PC-9 (cell line): Measurements from ENCODE around the gene HARS1. TPM values are rescaled to one million over a fixed set of nuclear protein-coding genes. Genes with fewer than 3 reads are reported as not detected.
A peak's percentile ranks its signal among the peaks of the same experiment; 100 is the strongest.
"Not testable (repeated sequence)": the region's sequence is repeated elsewhere in the genome, so short reads cannot be mapped to it uniquely, and the experiment has no call there.

Experiments
- BruUV-seq: library from RNA; stranded (reverse); fragments of 400-500 nt; replicated peaks from 2 replicates; lab custom pipeline; 2021; lab: Mats Ljungman, UMichigan
- CTCF ChIA-PET: fragments of 300-600 bp; sonication (Branson Sonifier 250); formaldehyde crosslinking; loops from one replicate; lab custom pipeline; 2022; ENCODE audit warnings: antibody characterized with exemption; lab: Charles Lee
- POLR2A ChIA-PET: fragments of 300-600 bp; sonication (Branson Sonifier 250); formaldehyde crosslinking; loops from one replicate; lab custom pipeline; 2022; ENCODE audit warnings: antibody characterized with exemption; ENCODE audit not compliant: unreplicated experiment; lab: Charles Lee
- DNase-seq, 2 experiments: peaks; one replicate each; pipeline versions ENCODE4 v3.0.0 to v3.0.0-alpha.2; 2015 to 2022; ENCODE audit warnings: mixed read lengths in 1 of 2
- H2AFZ ChIP-seq: fragments of 200-600 bp; sonication (generic); 2 replicates; pipeline ENCODE4 v1.8.1; 2017; ENCODE audit warnings: antibody characterized with exemption
- H3F3A ChIP-seq: fragments of 200-600 bp; sonication (generic); 2 replicates; pipeline ENCODE4 v1.8.1; 2017; ENCODE audit warnings: antibody characterized with exemption, mild to moderate bottlenecking, low read depth; ENCODE audit not compliant: insufficient read depth
- H3K27ac ChIP-seq: fragments of 200-600 bp; sonication (generic); 2 replicates; pipeline ENCODE4 v1.6.1; 2016; ENCODE audit warnings: mixed run types
- H3K27me3 ChIP-seq: fragments of 200-600 bp; sonication (generic); 2 replicates; pipeline ENCODE4 v1.6.1; 2016; ENCODE audit warnings: low read depth, mixed run types; ENCODE audit not compliant: insufficient read depth
- H3K36me3 ChIP-seq: fragments of 200-600 bp; sonication (generic); 2 replicates; pipeline ENCODE4 v1.6.1; 2016; ENCODE audit warnings: low read depth, mixed run types
- H3K4me1 ChIP-seq: fragments of 200-600 bp; sonication (generic); replicated peaks from 2 replicates; pipeline ENCODE4 v1.6.1; 2016; ENCODE audit warnings: mixed run types; ENCODE audit not compliant: insufficient read depth
- H3K4me2 ChIP-seq: fragments of 200-600 bp; sonication (generic); 2 replicates; pipeline ENCODE4 v1.6.1; 2017; ENCODE audit warnings: mixed run types
- H3K4me3 ChIP-seq: fragments of 200-600 bp; sonication (generic); 2 replicates; pipeline ENCODE4 v1.6.1; 2016; ENCODE audit warnings: mixed run types
- H3K79me2 ChIP-seq: fragments of 200-600 bp; sonication (generic); 2 replicates; pipeline ENCODE4 v1.6.1; 2017; ENCODE audit warnings: low read depth, mixed run types
- H3K9me2 ChIP-seq: fragments of 200-600 bp; sonication (generic); 2 replicates; pipeline ENCODE4 v1.8.1; 2017; ENCODE audit warnings: mild to moderate bottlenecking; ENCODE audit not compliant: insufficient read depth
- H3K9me3 ChIP-seq: fragments of 200-600 bp; sonication (generic); 2 replicates; pipeline ENCODE4 v1.8.1; 2016; ENCODE audit warnings: low read depth; ENCODE audit not compliant: insufficient read depth
- H4K20me1 ChIP-seq: fragments of 200-600 bp; sonication (generic); 2 replicates; pipeline ENCODE4 v1.8.1; 2017; ENCODE audit not compliant: insufficient read depth
- CTCF ChIP-seq: fragments of 200-600 bp; sonication (generic); conservative IDR thresholded peaks from 2 replicates; pipeline ENCODE4 v1.6.1; 2017; ENCODE audit warnings: mixed run types, antibody characterized with exemption, mild to moderate bottlenecking, moderate library complexity
- EZH2 ChIP-seq: fragments of 200-600 bp; sonication (generic); IDR thresholded peaks from 2 replicates; pipeline ENCODE4 v1.8.0; 2017; ENCODE audit warnings: antibody characterized with exemption, low read depth
- intact Hi-C: fragments of 100-400 bp; cut with micrococcal nuclease; formaldehyde crosslinking; loops from one replicate; pipeline ENCODE4 v1.10.0; 2022; ENCODE audit not compliant: unreplicated experiment
- total RNA-seq: library from RNA; stranded (reverse); gene quantifications from 2 replicates; pipeline ENCODE4 v1.2.3, GENCODE V29; 2021

Gene HARS1
- total RNA-seq, 1 experiment from 2014 or later: 64.3 TPM

GRCh38 chr5:140718266-140718592 lies 27.1 kb upstream of the HARS1 start:
- H3K4me1 ChIP-seq: 0 out of 2 replicates have a peak, but pooled peaks cover 5% of the 10 kb centered on the region
- ChIA-PET POLR2A (interaction anchor here (0.5 to 1.0 kb wide), 7 partner anchors 8 to 607 kb away, joined by 3 to 18 read pairs (median 3); partner anchors contain the start of genes IK, WDR55 and ZMAT2), CTCF (interaction anchor here (1.0 kb wide), 1 partner anchor 359 kb away, joined by 5 read pairs; no protein-coding TSS in a partner anchor)
- BruUV-seq: TSS peak; percentile 96
- peak overlapping the region; percentile 91 for H3K27ac ChIP-seq
- no peaks in the 10 kb centered on the region for H3K79me2 ChIP-seq
- TF ChIP-seq EZH2 (no peak), CTCF (no peak)
- peak overlapping the region; percentile 77 for H3K4me2 ChIP-seq
- peak overlapping the region; percentile 86 for H2AFZ ChIP-seq
- H3K4me3 ChIP-seq: peak overlapping the region; percentile 66
- DNase-seq: no peak
- H3K9me3 ChIP-seq: no peaks in the 10 kb centered on the region
- H3K27me3 ChIP-seq: no peaks in the 10 kb centered on the region
- no peaks in the 10 kb centered on the region for H3K9me2 ChIP-seq
- intact Hi-C loops: loop anchor here (2.0 to 5.0 kb wide), 6 partner anchors 53 to 476 kb away; partner anchors contain the start of genes ANKHD1, HBEGF, SRA1 and TMCO6
- H3F3A ChIP-seq: peaks cover 19% of the 10 kb centered on the region
- no peaks in the 10 kb centered on the region for H4K20me1 ChIP-seq
- no peaks in the 10 kb centered on the region for H3K36me3 ChIP-seq

- intact Hi-C loops: loop anchor here (5.0 kb wide), 2 partner anchors 369 to 474 kb away; partner anchors contain the start of gene HBEGF
- BruUV-seq, H4K20me1 ChIP-seq, H3K4me2 ChIP-seq, CTCF ChIA-PET, H3K27ac ChIP-seq, H3K9me3 ChIP-seq, H2AFZ ChIP-seq, POLR2A ChIA-PET, H3K79me2 ChIP-seq, DNase-seq, H3K36me3 ChIP-seq, H3K27me3 ChIP-seq, H3K9me2 ChIP-seq, H3K4me3 ChIP-seq: not testable (repeated sequence)
- Histone ChIP-seq H3K4me1 (peaks cover 10% of the 10 kb centered on the region), H3F3A (peaks cover 26% of the 10 kb centered on the region)
These were observed 25.1 kb upstream of the HARS1 start for GRCh38 chr5:140716238-140716637.

- Histone ChIP-seq H3F3A (peaks cover 35% of the 10 kb centered on the region), H3K9me3 (no peaks in the 10 kb centered on the region), H3K4me3 (no peak overlapping the region), H3K79me2 (no peaks in the 10 kb centered on the region), H4K20me1 (no peaks in the 10 kb centered on the region), H2AFZ (no peak overlapping the region), H3K36me3 (no peaks in the 10 kb centered on the region), H3K4me2 (no peak overlapping the region), H3K9me2 (no peaks in the 10 kb centered on the region), H3K4me1 (peaks cover 10% of the 10 kb centered on the region), H3K27me3 (no peaks in the 10 kb centered on the region), H3K27ac (no peak overlapping the region)
- ChIA-PET POLR2A (no interaction called here), CTCF (no interaction called here)
- no TSS peak for BruUV-seq
- DNase-seq: no peak
- TF ChIP-seq CTCF (no peak), EZH2 (no peak)
- intact Hi-C loops: no loop called here
These were observed 22.5 kb upstream of the HARS1 start for GRCh38 chr5:140713562-140714094.
